Keratinocyte (primary cell): ENCODE measurements around the gene PIGW.

Experiments
- EZH2 ChIP-seq: IDR thresholded peaks from one replicate; pipeline ENCODE4 v1.6.1; 2012; ENCODE audit warnings: inconsistent platforms, mild to moderate bottlenecking, low read length, moderate library complexity
- TF ChIP-seq, protein P1 (sequence below), 3 experiments: IDR thresholded peaks in 1 of 3; conservative IDR thresholded peaks in 1 of 3; optimal IDR thresholded peaks in 1 of 3; 2 replicates in 2 of 3; 3 replicates in 1 of 3; pipeline versions ENCODE3 to v1.5.1; 2011; ENCODE audit warnings: low read length in 3 of 3, mild to moderate bottlenecking in 3 of 3, moderate library complexity in 2 of 3, control low read depth in 1 of 3, inconsistent platforms in 1 of 3; ENCODE audit not compliant: insufficient read depth in 2 of 3; ENCODE audit errors: extremely low read depth in 1 of 3

DNA sequence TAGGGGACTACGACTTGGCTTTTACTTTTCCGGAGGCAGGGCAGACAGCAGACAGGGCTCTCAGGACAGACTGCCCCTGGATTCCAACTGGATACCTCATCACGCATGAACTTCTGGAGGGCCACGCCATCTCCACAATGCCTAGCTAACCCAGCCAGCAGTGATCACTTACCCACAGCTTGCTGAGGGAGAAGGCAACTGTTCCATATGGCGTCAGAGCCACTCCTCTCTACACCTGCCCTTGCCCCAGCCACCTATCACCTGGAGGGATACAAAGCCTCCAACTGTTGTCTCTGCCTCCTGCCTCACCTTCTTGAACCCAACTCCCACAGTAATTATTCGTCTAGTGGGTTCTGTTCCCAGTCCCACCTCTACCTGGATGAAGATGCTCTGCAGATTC lies 8.9 kb upstream of the PIGW start:
- TF ChIP-seq EZH2 = no peak
- TF ChIP-seq, protein P1, sequence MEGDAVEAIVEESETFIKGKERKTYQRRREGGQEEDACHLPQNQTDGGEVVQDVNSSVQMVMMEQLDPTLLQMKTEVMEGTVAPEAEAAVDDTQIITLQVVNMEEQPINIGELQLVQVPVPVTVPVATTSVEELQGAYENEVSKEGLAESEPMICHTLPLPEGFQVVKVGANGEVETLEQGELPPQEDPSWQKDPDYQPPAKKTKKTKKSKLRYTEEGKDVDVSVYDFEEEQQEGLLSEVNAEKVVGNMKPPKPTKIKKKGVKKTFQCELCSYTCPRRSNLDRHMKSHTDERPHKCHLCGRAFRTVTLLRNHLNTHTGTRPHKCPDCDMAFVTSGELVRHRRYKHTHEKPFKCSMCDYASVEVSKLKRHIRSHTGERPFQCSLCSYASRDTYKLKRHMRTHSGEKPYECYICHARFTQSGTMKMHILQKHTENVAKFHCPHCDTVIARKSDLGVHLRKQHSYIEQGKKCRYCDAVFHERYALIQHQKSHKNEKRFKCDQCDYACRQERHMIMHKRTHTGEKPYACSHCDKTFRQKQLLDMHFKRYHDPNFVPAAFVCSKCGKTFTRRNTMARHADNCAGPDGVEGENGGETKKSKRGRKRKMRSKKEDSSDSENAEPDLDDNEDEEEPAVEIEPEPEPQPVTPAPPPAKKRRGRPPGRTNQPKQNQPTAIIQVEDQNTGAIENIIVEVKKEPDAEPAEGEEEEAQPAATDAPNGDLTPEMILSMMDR (optimal IDR thresholded peaks at IDR 0.05 in 1 of 3, IDR thresholded peaks at IDR 0.05 in 1 of 3, conservative IDR thresholded peaks at IDR 0.05 in 1 of 3; ENCODE audit: extremely low read depth in 1 of 3, insufficient read depth in 2 of 3, low read length in 3 of 3) = no peak
